Adrenal gland (tissue), 12 donors: ENCODE results near the gene UAP1. TPM values are rescaled to one million over a fixed set of nuclear protein-coding genes. Genes with fewer than 3 reads are reported as not detected.

Experiments used
- DNase-seq, 7 donors: peaks; one replicate each; pipeline ENCODE4 v3.0.0-alpha.2; 2019 to 2020
- H3K27ac ChIP-seq, 5 donors: fragments of 200-600 bp; sonication (generic) in 4 of 5; 1 replicate in 3 of 5; 2 replicates in 2 of 5; pipeline versions ENCODE4 v1.5.1 to v1.8.0; 2016 to 2020; ENCODE audit warnings: mild to moderate bottlenecking in 1 of 5
- H3K27me3 ChIP-seq: fragments of 200-600 bp; 2 replicates; pipeline ENCODE4 v1.8.0; 2021
- H3K36me3 ChIP-seq, 2 donors: fragments of 200-600 bp; replicated peaks in 1 of 2; 1 replicate in 1 of 2; 2 replicates in 1 of 2; pipeline versions ENCODE4 v1.5.1 to v1.8.0; 2018 to 2022
- H3K4me1 ChIP-seq, 2 donors: fragments of 200-600 bp; replicated peaks in 1 of 2; 1 replicate in 1 of 2; 2 replicates in 1 of 2; pipeline versions ENCODE4 v1.5.1 to v1.8.0; 2018 to 2021
- H3K4me3 ChIP-seq, 4 donors: fragments of 200-600 bp; sonication (generic) in 3 of 4; one replicate each; pipeline ENCODE4 v1.5.1; 2016 to 2018
- H3K9me3 ChIP-seq, 3 donors: fragments of 200-600 bp; sonication (generic) in 1 of 3; replicated peaks in 1 of 3; 1 replicate in 2 of 3; 2 replicates in 1 of 3; pipeline versions ENCODE4 v1.5.1 to v1.8.0; 2016 to 2021
- POLR2A ChIP-seq, 2 donors: fragments of 450-650 bp; IDR thresholded peaks; one replicate each; pipeline ENCODE4 v1.6.1; 2017; ENCODE audit warnings: antibody characterized with exemption in 2 of 2, mild to moderate bottlenecking in 2 of 2, moderate library complexity in 1 of 2
- WGBS, 4 donors: extraction: QIAGEN DNeasy Blood & Tissue Kit in 2 of 4; methylation state at CpG; one replicate each; pipeline versions ENCODE4 v1.1.5 to v1.1.7; 2013 to 2017; 5-methylcytosine and 5-hydroxymethylcytosine counted together
- intact Hi-C, 2 donors: fragments of 100-400 bp; cut with DNase I; formaldehyde crosslinking; loops; one replicate each; pipeline versions ENCODE4 v1.14.1 to v1.15.0; 2022 to 2023
- polyA plus RNA-seq, 3 donors: library from polyadenylated mRNA; stranded (reverse); fragments of 200-250 nt in 2 of 3; fragments of 350-450 nt in 1 of 3; fragmentation: Illumina TruSeq in 1 of 3; extraction: RNeasy Lipid Tissue Mini Kit (QIAGEN cat#74804) in 1 of 3; gene quantifications; one replicate each; pipeline ENCODE4 v1.2.3, GENCODE V29; 2013 to 2014
- total RNA-seq, 9 donors: library from RNA; depleted of rRNA in 4 of 9; stranded (reverse); fragments of >200 nt in 4 of 9; fragments of 120-200 nt in 1 of 9; fragmentation: NEBNext Ultra II Directional in 1 of 9; extraction: Animal tissue kit (Norgen Biotek cat#: 25700) in 1 of 9; gene quantifications; one replicate each; pipeline versions ENCODE4 v1.1.0 to v1.2.4, GENCODE V29; 2013 to 2023
- TF ChIP-seq, protein P1 (sequence below), 6 experiments: fragments of 450-650 bp in 4 of 6; fragments of 200-600 bp in 2 of 6; sonication (generic) in 1 of 6; IDR thresholded peaks; 1 replicate in 5 of 6; 2 replicates in 1 of 6; pipeline versions ENCODE4 v1.5.1 to v1.8.0; 2016 to 2021; ENCODE audit warnings: antibody characterized with exemption in 6 of 6, mild to moderate bottlenecking in 2 of 6, moderate library complexity in 1 of 6
- donor health status: healthy with polysubstance abuse.
- donor health status: Bipolar disorder and iron deficiency.
- donor health status: DM: yes; HTN: yes; CAD: no.
- donor health status: DM: no; HTN: no; CAD: no.
- donor health status: DM: no; HTN: no; CAD: no.
- donor health status: DM: yes; HTN: yes; CAD: no.

UAP1 gene
- total and polyA plus RNA-seq, 12 donors, result 43.6 to 119 (median 73.3) TPM

DNA sequence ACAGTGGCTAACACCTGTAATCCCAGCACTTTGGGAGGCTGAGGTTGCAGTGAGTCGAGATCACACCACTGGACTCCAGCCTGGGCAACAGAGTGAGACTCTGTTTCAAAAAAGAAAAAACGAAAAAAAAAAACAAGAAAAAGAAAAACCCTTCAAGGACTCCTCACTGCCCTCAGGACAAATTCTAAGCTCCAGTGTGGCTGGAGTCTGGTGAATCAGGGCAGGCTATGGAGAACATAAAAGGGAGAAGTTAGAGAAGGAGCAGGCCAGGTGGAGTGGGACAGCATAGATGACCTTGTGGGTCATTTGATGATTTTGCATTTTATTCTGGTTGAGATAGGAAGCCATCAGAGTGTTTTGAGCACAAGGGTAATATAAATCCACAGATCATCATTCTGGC lies 12.5 kb upstream of the UAP1 start:
- H3K36me3 ChIP-seq, result no peaks in the 10 kb centered on the region
- no peak overlapping the region for H3K4me3 ChIP-seq
- H3K4me1 ChIP-seq, result peaks cover 11 to 14% of the 10 kb centered on the region in 2 donors
- no peak overlapping the region for H3K27ac ChIP-seq
- WGBS, 4 donors, result 78 to 87% (median 84%) methylated on average over 2 of the region's 2 CpGs
- H3K9me3 ChIP-seq, result no peaks in the 10 kb centered on the region
- no peak for DNase-seq
- intact Hi-C loops, result no loop called here
- H3K27me3 ChIP-seq, result no peaks in the 10 kb centered on the region
- TF ChIP-seq, protein P1, sequence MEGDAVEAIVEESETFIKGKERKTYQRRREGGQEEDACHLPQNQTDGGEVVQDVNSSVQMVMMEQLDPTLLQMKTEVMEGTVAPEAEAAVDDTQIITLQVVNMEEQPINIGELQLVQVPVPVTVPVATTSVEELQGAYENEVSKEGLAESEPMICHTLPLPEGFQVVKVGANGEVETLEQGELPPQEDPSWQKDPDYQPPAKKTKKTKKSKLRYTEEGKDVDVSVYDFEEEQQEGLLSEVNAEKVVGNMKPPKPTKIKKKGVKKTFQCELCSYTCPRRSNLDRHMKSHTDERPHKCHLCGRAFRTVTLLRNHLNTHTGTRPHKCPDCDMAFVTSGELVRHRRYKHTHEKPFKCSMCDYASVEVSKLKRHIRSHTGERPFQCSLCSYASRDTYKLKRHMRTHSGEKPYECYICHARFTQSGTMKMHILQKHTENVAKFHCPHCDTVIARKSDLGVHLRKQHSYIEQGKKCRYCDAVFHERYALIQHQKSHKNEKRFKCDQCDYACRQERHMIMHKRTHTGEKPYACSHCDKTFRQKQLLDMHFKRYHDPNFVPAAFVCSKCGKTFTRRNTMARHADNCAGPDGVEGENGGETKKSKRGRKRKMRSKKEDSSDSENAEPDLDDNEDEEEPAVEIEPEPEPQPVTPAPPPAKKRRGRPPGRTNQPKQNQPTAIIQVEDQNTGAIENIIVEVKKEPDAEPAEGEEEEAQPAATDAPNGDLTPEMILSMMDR (IDR thresholded peaks at IDR 0.05), result no peak
- no peak for TF ChIP-seq POLR2A (IDR thresholded peaks at IDR 0.05)

DNA sequence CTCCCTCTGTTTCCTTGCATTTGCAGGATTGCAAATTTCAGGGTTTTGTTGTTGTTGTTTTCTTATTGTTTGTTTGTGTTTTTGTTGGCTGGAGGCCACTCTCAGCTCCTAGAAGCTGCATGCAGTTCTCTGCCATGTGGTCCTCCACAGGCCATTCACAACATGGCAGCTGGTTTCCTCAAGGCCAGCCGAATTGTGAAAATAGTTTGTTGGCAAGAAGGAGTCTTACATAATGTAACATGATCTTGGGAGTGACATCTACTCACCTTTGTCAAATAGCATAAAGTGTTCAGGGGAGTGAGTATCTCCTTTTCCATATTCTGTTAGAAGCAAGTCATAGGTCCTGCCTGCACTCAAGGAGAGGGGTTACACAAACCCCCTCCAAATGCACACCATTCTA lies 10.6 kb upstream of the UAP1 start:
- no peak overlapping the region for H3K4me3 ChIP-seq
- no peaks in the 10 kb centered on the region for H3K27me3 ChIP-seq
- no peaks in the 10 kb centered on the region for H3K9me3 ChIP-seq
- intact Hi-C loops, result no loop called here
- TF ChIP-seq, protein P1 (IDR thresholded peaks at IDR 0.05), result no peak
- no peak for TF ChIP-seq POLR2A (IDR thresholded peaks at IDR 0.05)
- peak in 1 of 7 donors; percentile 38 for DNase-seq
- no peak overlapping the region for H3K27ac ChIP-seq
- peaks cover 11 to 14% of the 10 kb centered on the region in 2 donors for H3K4me1 ChIP-seq
- H3K36me3 ChIP-seq, result no peaks in the 10 kb centered on the region
- 41 to 76% (median 56%) methylated on average over 1 of the region's 1 CpG for WGBS, 4 donors

DNA sequence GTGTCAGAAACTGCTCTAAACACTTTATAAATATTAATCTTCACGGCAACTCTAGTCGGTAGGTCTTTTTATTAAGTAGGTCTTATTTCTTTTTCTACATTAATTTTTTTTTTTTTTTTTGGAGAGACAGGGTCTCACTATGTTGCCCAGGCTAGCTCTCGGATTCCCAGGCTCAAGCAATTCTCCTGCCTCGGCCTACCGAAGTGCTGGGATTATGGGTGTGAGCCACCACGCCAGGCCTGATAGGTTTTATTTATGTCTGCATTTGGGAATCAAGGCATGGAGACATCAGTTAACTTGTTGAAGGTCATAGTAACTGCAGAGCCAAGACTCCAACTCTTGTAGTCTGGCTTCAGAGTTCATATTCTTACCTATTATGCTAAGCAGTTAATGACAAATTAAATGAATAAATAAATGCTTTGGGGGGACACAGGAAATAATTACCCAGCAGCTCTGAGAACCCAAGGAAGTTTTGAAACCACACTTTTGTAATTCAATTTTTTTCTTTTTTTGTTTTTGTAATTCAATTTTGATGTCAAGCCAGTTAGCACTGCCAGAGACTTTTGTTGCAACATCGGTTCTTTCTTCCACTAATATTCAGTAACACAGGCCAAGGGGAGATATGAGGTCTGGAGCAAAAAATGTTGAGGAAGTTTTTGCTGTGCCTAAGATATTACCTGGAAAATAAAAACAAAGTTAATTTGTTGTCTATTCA lies 9.4 kb upstream of the UAP1 start:
- WGBS, 4 donors, result 54 to 70% (median 65%) methylated on average over 7 of the region's 7 CpGs
- H3K36me3 ChIP-seq, result no peaks in the 10 kb centered on the region
- TF ChIP-seq POLR2A (IDR thresholded peaks at IDR 0.05), result no peak
- TF ChIP-seq, protein P1 (IDR thresholded peaks at IDR 0.05), result no peak
- intact Hi-C loops, result no loop called here
- peak overlapping the region; percentile 35 to 85 (median 58) for H3K27ac ChIP-seq
- no peaks in the 10 kb centered on the region for H3K9me3 ChIP-seq
- DNase-seq, result peak in 2 of 7 donors; percentile 37 to 38
- H3K27me3 ChIP-seq, result no peaks in the 10 kb centered on the region
- H3K4me1 ChIP-seq, result peaks cover 11 to 14% of the 10 kb centered on the region in 2 donors
- no peak overlapping the region for H3K4me3 ChIP-seq

DNA sequence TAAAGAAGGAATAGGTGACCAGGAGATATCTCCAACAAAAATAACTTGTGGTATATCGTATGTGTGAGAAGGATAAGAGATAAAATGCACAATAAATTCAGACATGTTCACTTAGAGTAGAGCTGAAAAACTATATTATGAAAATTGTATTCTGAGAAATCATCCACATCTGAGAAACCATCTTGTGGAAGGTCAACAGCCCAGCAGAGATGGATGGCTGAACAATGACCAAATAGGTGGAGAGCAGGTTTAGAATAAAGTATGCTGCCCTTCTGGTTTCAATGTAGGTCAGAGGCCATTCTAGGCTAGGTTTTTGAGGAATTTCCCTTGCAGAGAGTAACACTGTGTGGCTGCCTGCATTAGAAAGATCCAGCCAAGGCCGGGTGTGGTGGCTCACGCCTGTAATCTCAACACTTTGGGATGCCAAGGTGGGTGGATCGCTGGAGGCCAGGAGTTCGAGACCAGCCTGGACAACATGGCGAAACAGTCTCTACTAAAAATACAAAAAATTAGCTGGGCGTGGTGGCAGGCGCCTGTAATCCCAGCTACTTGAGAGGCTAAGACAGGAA lies 8.8 kb upstream of the UAP1 start:
- intact Hi-C loops, result no loop called here

More for the DNA sequence above, 8.8 kb upstream of the UAP1 start:
- TF ChIP-seq POLR2A (IDR thresholded peaks at IDR 0.05), result no peak
- TF ChIP-seq, protein P1 (IDR thresholded peaks at IDR 0.05), result no peak
- Histone ChIP-seq H3K27me3 (no peaks in the 10 kb centered on the region), H3K4me3 (no peak overlapping the region), H3K4me1 (peaks cover 11 to 14% of the 10 kb centered on the region in 2 donors), H3K27ac (peak overlapping the region; percentile 26 to 85 (median 58)), H3K36me3 (no peaks in the 10 kb centered on the region), H3K9me3 (no peaks in the 10 kb centered on the region)
- DNase-seq, result peak in 1 of 7 donors; percentile 14
- 87 to 94% (median 90%) methylated on average over 8 of the region's 8 CpGs for WGBS, 4 donors
